Mucosa of stomach (tissue), 1 donor: ENCODE results near the gene CH25H.

Experiments
- H3K27me3 ChIP-seq: one replicate; pipeline ENCODE4 v1.7.0; 2013; ENCODE audit warnings: mild to moderate bottlenecking, low read length; ENCODE audit not compliant: control insufficient read depth, insufficient read depth
- H3K36me3 ChIP-seq: one replicate; pipeline ENCODE4 v1.7.0; 2013; ENCODE audit warnings: low read length; ENCODE audit not compliant: control insufficient read depth, insufficient read depth
- H3K4me1 ChIP-seq: one replicate; pipeline ENCODE4 v1.7.0; 2013; ENCODE audit warnings: mild to moderate bottlenecking, low read length; ENCODE audit not compliant: control insufficient read depth, insufficient read depth
- H3K4me3 ChIP-seq: one replicate; pipeline ENCODE4 v1.7.0; 2013; ENCODE audit warnings: low read length
- H3K9ac ChIP-seq: one replicate; pipeline ENCODE4 v1.7.0; 2013; ENCODE audit warnings: mild to moderate bottlenecking, low read length, moderate library complexity
- H3K9me3 ChIP-seq: one replicate; pipeline ENCODE4 v1.7.0; 2013; ENCODE audit warnings: mild to moderate bottlenecking, low read length, moderate library complexity; ENCODE audit not compliant: control insufficient read depth
- donor health status: Pancreatic carcinoma.

Gene CH25H

DNA sequence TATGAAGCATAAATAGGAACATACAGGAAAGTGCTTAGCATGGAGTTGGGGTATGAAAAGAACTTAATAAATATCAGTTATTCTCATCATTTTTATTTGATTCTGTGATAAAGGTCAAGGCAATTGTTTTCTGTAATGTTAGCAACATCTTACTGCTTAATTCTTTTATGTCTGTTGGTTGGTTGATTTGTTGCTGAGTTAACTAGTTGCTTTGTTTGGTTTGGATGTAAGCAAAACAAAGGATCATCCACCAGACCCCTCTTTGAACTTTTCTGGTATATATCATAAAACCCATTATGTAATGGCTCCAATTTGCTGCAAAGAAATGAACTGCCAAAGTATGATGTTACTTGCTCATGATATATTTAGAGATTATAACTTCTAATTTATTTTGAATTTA, 44.5 kb downstream of the CH25H start:
- Histone ChIP-seq H3K9ac (no peak overlapping the region), H3K36me3 (no peaks in the 10 kb centered on the region), H3K27me3 (peaks cover 20% of the 10 kb centered on the region), H3K9me3 (no peaks in the 10 kb centered on the region), H3K4me3 (no peak overlapping the region), H3K4me1 (no peaks in the 10 kb centered on the region)

DNA sequence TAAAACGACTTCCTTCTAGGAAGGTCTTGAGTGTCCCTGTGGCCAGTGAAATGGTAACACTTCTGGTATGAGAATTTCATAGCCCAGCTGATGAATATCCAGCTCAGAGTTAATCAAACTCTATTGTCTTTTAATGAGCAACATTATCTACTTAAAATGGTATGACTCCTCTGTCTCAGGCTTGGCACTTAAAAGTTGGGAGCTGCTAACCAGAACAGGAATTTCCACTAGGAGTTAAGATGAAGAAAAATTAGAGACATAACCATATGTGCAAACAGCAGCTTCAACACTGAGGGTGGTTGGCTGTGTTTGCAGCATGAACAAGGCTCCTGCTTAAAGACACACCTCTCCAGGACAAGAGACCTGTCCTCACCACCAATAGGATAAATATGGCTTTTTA, 46.8 kb downstream of the CH25H start:
- no peak overlapping the region for H3K9ac ChIP-seq

DNA sequence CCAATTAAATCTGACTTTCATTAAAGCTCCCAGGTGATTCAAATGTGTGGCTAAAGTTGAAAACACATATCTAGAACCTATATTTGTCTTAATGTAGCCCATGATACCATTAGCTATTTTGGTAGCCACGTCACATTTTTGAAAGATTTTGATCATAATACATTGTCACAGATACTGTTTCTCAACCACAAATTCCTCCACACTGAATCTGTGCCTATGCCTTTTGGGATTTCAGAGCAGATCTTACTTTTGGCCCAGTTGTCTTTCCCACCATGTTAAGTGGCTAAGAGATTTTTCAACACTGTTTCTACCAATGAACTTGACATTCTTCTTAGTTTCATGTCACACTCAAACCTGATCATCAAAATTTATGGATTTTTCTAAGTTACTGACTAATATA, 47.4 kb downstream of the CH25H start:
- Histone ChIP-seq H3K9ac (no peak overlapping the region), H3K4me1 (no peaks in the 10 kb centered on the region), H3K27me3 (peaks cover 20% of the 10 kb centered on the region), H3K9me3 (no peaks in the 10 kb centered on the region), H3K36me3 (no peaks in the 10 kb centered on the region), H3K4me3 (no peak overlapping the region)

More for the DNA sequence above, 46.8 kb downstream of the CH25H start:
- H3K4me1 ChIP-seq, result no peaks in the 10 kb centered on the region
- no peak overlapping the region for H3K4me3 ChIP-seq
- H3K9me3 ChIP-seq, result no peaks in the 10 kb centered on the region
- peaks cover 17% of the 10 kb centered on the region for H3K27me3 ChIP-seq
- H3K36me3 ChIP-seq, result no peaks in the 10 kb centered on the region

GRCh38 chr10:89159316-89159715, 47.8 kb downstream of the CH25H start:
- Histone ChIP-seq H3K9ac (no peak overlapping the region), H3K27me3 (peaks cover 16% of the 10 kb centered on the region), H3K4me3 (no peak overlapping the region), H3K4me1 (no peaks in the 10 kb centered on the region), H3K36me3 (no peaks in the 10 kb centered on the region), H3K9me3 (no peaks in the 10 kb centered on the region)

- Histone ChIP-seq H3K4me3 (no peak overlapping the region), H3K9me3 (no peaks in the 10 kb centered on the region), H3K4me1 (no peaks in the 10 kb centered on the region), H3K36me3 (no peaks in the 10 kb centered on the region), H3K27me3 (peaks cover 10% of the 10 kb centered on the region), H3K9ac (no peak overlapping the region)
Measured at GRCh38 chr10:89158446-89158845, 48.7 kb downstream of the CH25H start.

GRCh38 chr10:89156161-89156835, 50.8 kb downstream of the CH25H start:
- Histone ChIP-seq H3K4me1 (no peaks in the 10 kb centered on the region), H3K4me3 (no peak overlapping the region), H3K9me3 (no peaks in the 10 kb centered on the region), H3K9ac (no peak overlapping the region), H3K27me3 (peaks cover 4% of the 10 kb centered on the region), H3K36me3 (no peaks in the 10 kb centered on the region)
